ENCODE results near the gene MUC5B.
"Not testable (repeated sequence)": the region's sequence is repeated elsewhere in the genome, so short reads cannot be mapped to it uniquely, and the experiment has no call there.

Gene MUC5B

GRCh38 chr11:1207401-1208143 is 15.3 kb upstream of the MUC5B start:
- H3K27ac ChIP-seq = no peak overlapping the region
- TF ChIP-seq ZFX (IDR thresholded peaks at IDR 0.05; ENCODE audit: borderline replicate concordance) (no peak), CTCF (IDR thresholded peaks at IDR 0.05) (no peak)

- no peak overlapping the region for H3K27ac ChIP-seq
- no peak for TF ChIP-seq CTCF (IDR thresholded peaks at IDR 0.05)
Measured at GRCh38 chr11:1208144-1208393, 14.8 kb upstream of the MUC5B start.

- H3K27ac ChIP-seq = no peak overlapping the region
- TF ChIP-seq CTCF (IDR thresholded peaks at IDR 0.05) (no peak), ZFX (IDR thresholded peaks at IDR 0.05; ENCODE audit: borderline replicate concordance) (no peak)
Measured at GRCh38 chr11:1208394-1209261, 14.2 kb upstream of the MUC5B start.

GRCh38 chr11:1209371-1210057 is 13.4 kb upstream of the MUC5B start:
- TF ChIP-seq ZFX (IDR thresholded peaks at IDR 0.05; ENCODE audit: borderline replicate concordance) (no peak), CTCF (IDR thresholded peaks at IDR 0.05) (no peak)

GRCh38 chr11:1211838-1212237 is 11.0 kb upstream of the MUC5B start:
- no peak overlapping the region for H3K27ac ChIP-seq
- TF ChIP-seq CTCF (IDR thresholded peaks at IDR 0.05) (no peak), ZFX (IDR thresholded peaks at IDR 0.05; ENCODE audit: borderline replicate concordance) (no peak)

More at GRCh38 chr11:1209371-1210057, 13.4 kb upstream of the MUC5B start:
- no peak overlapping the region for H3K27ac ChIP-seq

GRCh38 chr11:1215826-1216225 is 7.0 kb upstream of the MUC5B start:
- H3K27ac ChIP-seq = not testable (repeated sequence)

GRCh38 chr11:1217151-1217550 is 5.7 kb upstream of the MUC5B start:
- H3K27ac ChIP-seq = no peak overlapping the region
- TF ChIP-seq ZFX (IDR thresholded peaks at IDR 0.05; ENCODE audit: borderline replicate concordance) = no peak
- TF ChIP-seq CTCF (IDR thresholded peaks at IDR 0.05) = no peak
